COLO668 (cell line): ENCODE results near the gene CTSO.
"Not testable (repeated sequence)": the region's sequence is repeated elsewhere in the genome, so short reads cannot be mapped to it uniquely, and the experiment has no call there.

ENCODE experiments used
- DNase-seq: peaks from one replicate; lab custom pipeline; 2025; ENCODE audit not compliant: unreplicated experiment; lab: John Stamatoyannopoulos, UW

Gene CTSO

GRCh38 chr4:155956461-155956860 is 2.8 kb upstream of the CTSO start:
- DNase-seq, result no peak

- no peak for DNase-seq
These were observed 1.3 kb upstream of the CTSO start for GRCh38 chr4:155954939-155955338.

GRCh38 chr4:155954118-155954685 is 536 bp upstream of the CTSO start:
- no peak for DNase-seq

GRCh38 chr4:155952501-155952901 is 1.2 kb downstream of the CTSO start:
- no peak for DNase-seq

- DNase-seq, result no peak
These were observed 3.2 kb downstream of the CTSO start for GRCh38 chr4:155950461-155950860.

- no peak for DNase-seq
These were observed 5.1 kb downstream of the CTSO start for GRCh38 chr4:155948541-155948940.

- no peak for DNase-seq
These were observed 7.2 kb downstream of the CTSO start for GRCh38 chr4:155946486-155946885.

- no peak for DNase-seq
These were observed 9.2 kb downstream of the CTSO start for GRCh38 chr4:155944516-155944915.

- no peak for DNase-seq
These were observed 9.9 kb downstream of the CTSO start for GRCh38 chr4:155943605-155944291.

GRCh38 chr4:155941820-155942219 is 11.8 kb downstream of the CTSO start:
- no peak for DNase-seq

GRCh38 chr4:155941085-155941790 is 12.4 kb downstream of the CTSO start:
- no peak for DNase-seq

- DNase-seq, result no peak
These were observed 18.2 kb downstream of the CTSO start for GRCh38 chr4:155935389-155935986.

- DNase-seq, result not testable (repeated sequence)
These were observed 19.0 kb downstream of the CTSO start for GRCh38 chr4:155934634-155935033.

- no peak for DNase-seq
These were observed 22.0 kb downstream of the CTSO start for GRCh38 chr4:155931634-155932033.

GRCh38 chr4:155930330-155930729 is 23.3 kb downstream of the CTSO start:
- DNase-seq, result no peak

- no peak for DNase-seq
These were observed 23.8 kb downstream of the CTSO start for GRCh38 chr4:155929833-155930232.

- DNase-seq, result no peak
These were observed 29.0 kb downstream of the CTSO start for GRCh38 chr4:155924637-155925036.

GRCh38 chr4:155921597-155921996 is 32.1 kb downstream of the CTSO start:
- no peak for DNase-seq

GRCh38 chr4:155914782-155915181 is 38.9 kb downstream of the CTSO start:
- no peak for DNase-seq

GRCh38 chr4:155911905-155912304 is 41.8 kb downstream of the CTSO start:
- no peak for DNase-seq

GRCh38 chr4:155909615-155910226 is 43.9 kb downstream of the CTSO start:
- DNase-seq, result no peak
